Muscle of leg (tissue), 11 donors: ENCODE measurements around the gene MYH11. TPM values are rescaled to one million over a fixed set of nuclear protein-coding genes. Genes with fewer than 3 reads are reported as not detected.
A peak's percentile ranks its signal among the peaks of the same experiment; 100 is the strongest.
"Not testable (repeated sequence)": the region's sequence is repeated elsewhere in the genome, so short reads cannot be mapped to it uniquely, and the experiment has no call there.

ENCODE experiments used
- DNase-seq: peaks from one replicate; pipeline ENCODE4 v3.0.0; 2013
- H3K27ac ChIP-seq: one replicate; pipeline ENCODE4 v1.5.1; 2013; ENCODE audit warnings: mild to moderate bottlenecking, low read length, control low read depth
- H3K27me3 ChIP-seq: one replicate; pipeline ENCODE4 v1.6.1; 2013; ENCODE audit warnings: low read length; ENCODE audit not compliant: control insufficient read depth, insufficient read depth
- H3K36me3 ChIP-seq: one replicate; pipeline ENCODE4 v1.6.1; 2013; ENCODE audit warnings: low read length; ENCODE audit not compliant: control insufficient read depth, insufficient read depth
- H3K4me1 ChIP-seq: one replicate; pipeline ENCODE4 v1.6.1; 2013; ENCODE audit warnings: low read length; ENCODE audit not compliant: control insufficient read depth, insufficient read depth
- H3K4me3 ChIP-seq: one replicate; pipeline ENCODE4 v1.5.1; 2013; ENCODE audit warnings: low read length, control low read depth
- H3K9me3 ChIP-seq: replicated peaks from 2 replicates; pipeline ENCODE4 v1.6.1; 2013; ENCODE audit warnings: low read depth, low read length; ENCODE audit not compliant: control insufficient read depth
- WGBS: methylation state at CpG from one replicate; pipeline ENCODE4 v1.1.5; 2013; ENCODE audit warnings: missing lambda C conversion rate; ENCODE audit not compliant: insufficient coverage; 5-methylcytosine and 5-hydroxymethylcytosine counted together
- polyA plus RNA-seq, 8 donors: library from polyadenylated mRNA; unstranded; fragments of 120-200 nt; gene quantifications; one replicate each; pipeline versions ENCODE4 v1.2.1 to v1.2.3, GENCODE V29; 2013; ENCODE audit warnings: inconsistent platforms in 1 of 8, low replicate concordance in 1 of 8; ENCODE audit not compliant: insufficient read length in 8 of 8, insufficient read depth in 1 of 8
- total RNA-seq: library from RNA; stranded (reverse); fragments of 120-200 nt; gene quantifications from one replicate; pipeline ENCODE4 v1.2.4, GENCODE V29; 2013

MYH11 gene
- total and polyA plus RNA-seq, 9 donors, result 9.4 to 38.0 (median 20.7) TPM

GRCh38 chr16:15672514-15673167 lies 184.2 kb downstream of the MYH11 start:
- H3K4me1 ChIP-seq, result peaks cover 4% of the 10 kb centered on the region
- peak; percentile 92 for DNase-seq
- H3K27me3 ChIP-seq, result no peaks in the 10 kb centered on the region
- no peak overlapping the region for H3K4me3 ChIP-seq
- 54% methylated on average over 15 of the region's 20 CpGs for WGBS
- H3K36me3 ChIP-seq, result peaks cover 37% of the 10 kb centered on the region
- H3K27ac ChIP-seq, result peak overlapping the region; percentile 88
- no peaks in the 10 kb centered on the region for H3K9me3 ChIP-seq

- H3K9me3 ChIP-seq, DNase-seq, H3K4me3 ChIP-seq, H3K4me1 ChIP-seq, H3K27me3 ChIP-seq: not testable (repeated sequence)
- H3K36me3 ChIP-seq, result peaks cover 38% of the 10 kb centered on the region
- WGBS, result 89% methylated on average over 5 of the region's 10 CpGs
- H3K27ac ChIP-seq, result peak overlapping the region; percentile 88
Observed at GRCh38 chr16:15672127-15672513, 184.7 kb downstream of the MYH11 start.

GRCh38 chr16:15671530-15672117 lies 185.2 kb downstream of the MYH11 start:
- Histone ChIP-seq H3K27ac (no peak overlapping the region), H3K27me3 (no peaks in the 10 kb centered on the region), H3K9me3 (no peaks in the 10 kb centered on the region), H3K4me3 (no peak overlapping the region), H3K36me3 (peaks cover 38% of the 10 kb centered on the region), H3K4me1 (peaks cover 4% of the 10 kb centered on the region)
- WGBS, result 98% methylated on average over 4 of the region's 8 CpGs
- no peak for DNase-seq

- no peak for DNase-seq
- H3K9me3 ChIP-seq, result no peaks in the 10 kb centered on the region
- H3K4me3 ChIP-seq, result no peak overlapping the region
- H3K36me3 ChIP-seq, result peaks cover 51% of the 10 kb centered on the region
- no peaks in the 10 kb centered on the region for H3K27me3 ChIP-seq
- WGBS, result 88% methylated on average over 14 of the region's 18 CpGs
- no peak overlapping the region for H3K27ac ChIP-seq
- no peaks in the 10 kb centered on the region for H3K4me1 ChIP-seq
Observed at GRCh38 chr16:15667091-15667742, 189.6 kb downstream of the MYH11 start.

- H3K36me3 ChIP-seq, result peaks cover 52% of the 10 kb centered on the region
Observed at GRCh38 chr16:15665107-15665506, 191.7 kb downstream of the MYH11 start.

GRCh38 chr16:15660203-15660601 lies 196.6 kb downstream of the MYH11 start:
- no peaks in the 10 kb centered on the region for H3K9me3 ChIP-seq
- no peak overlapping the region for H3K27ac ChIP-seq
- no peaks in the 10 kb centered on the region for H3K27me3 ChIP-seq
- 85% methylated on average over 5 of the region's 5 CpGs for WGBS
- no peak for DNase-seq
- H3K4me3 ChIP-seq, result no peak overlapping the region
- peaks cover 17% of the 10 kb centered on the region for H3K36me3 ChIP-seq
- H3K4me1 ChIP-seq, result no peaks in the 10 kb centered on the region

More at GRCh38 chr16:15665107-15665506, 191.7 kb downstream of the MYH11 start:
- Histone ChIP-seq H3K9me3 (no peaks in the 10 kb centered on the region), H3K4me3 (no peak overlapping the region), H3K4me1 (no peaks in the 10 kb centered on the region), H3K27me3 (no peaks in the 10 kb centered on the region), H3K27ac (no peak overlapping the region)
- no peak for DNase-seq

- Histone ChIP-seq H3K4me1 (no peaks in the 10 kb centered on the region), H3K4me3 (no peak overlapping the region), H3K27ac (no peak overlapping the region), H3K36me3 (peaks cover 10% of the 10 kb centered on the region), H3K27me3 (no peaks in the 10 kb centered on the region), H3K9me3 (no peaks in the 10 kb centered on the region)
- WGBS, result 75% methylated on average over 1 of the region's 5 CpGs
- DNase-seq, result no peak
Observed at GRCh38 chr16:15658556-15658955, 198.3 kb downstream of the MYH11 start.

- Histone ChIP-seq H3K9me3 (no peaks in the 10 kb centered on the region), H3K4me1 (no peaks in the 10 kb centered on the region), H3K27me3 (no peaks in the 10 kb centered on the region), H3K36me3 (peaks cover 10% of the 10 kb centered on the region), H3K27ac (no peak overlapping the region), H3K4me3 (no peak overlapping the region)
- DNase-seq, result no peak
- 88% methylated on average over 4 of the region's 6 CpGs for WGBS
Observed at GRCh38 chr16:15658149-15658548, 198.7 kb downstream of the MYH11 start.

- not testable (repeated sequence) for H3K4me3 ChIP-seq, DNase-seq, H3K36me3 ChIP-seq, H3K27me3 ChIP-seq, H3K4me1 ChIP-seq, H3K27ac ChIP-seq, H3K9me3 ChIP-seq
- WGBS, result no CpG with 5 or more reads among the region's 6 CpGs
Observed at GRCh38 chr16:15655561-15655960, 201.3 kb downstream of the MYH11 start.

- Histone ChIP-seq H3K4me1 (peaks cover 9% of the 10 kb centered on the region), H3K27ac (no peak overlapping the region), H3K4me3 (no peak overlapping the region), H3K36me3 (no peaks in the 10 kb centered on the region), H3K27me3 (no peaks in the 10 kb centered on the region), H3K9me3 (no peaks in the 10 kb centered on the region)
- no CpG with 5 or more reads among the region's 2 CpGs for WGBS
- no peak for DNase-seq
Observed at GRCh38 chr16:15654591-15654990, 202.2 kb downstream of the MYH11 start.
